HepG2 (cell line): ENCODE data around the gene NECTIN2.

Experiments used
- EZH2 ChIP-seq: conservative IDR thresholded peaks from 2 replicates; pipeline ENCODE4 v1.6.1; 2012; ENCODE audit warnings: mild to moderate bottlenecking, low read depth, low read length, moderate library complexity
- HDAC6 ChIP-seq: fragments of 200-600 bp; sonication (generic); IDR thresholded peaks from 2 replicates; pipeline ENCODE4 v1.7.0; 2017; ENCODE audit warnings: mild to moderate bottlenecking, antibody characterized with exemption, low read length, low read depth
- HNRNPUL1 ChIP-seq: fragments of 200-400 bp; formaldehyde crosslinking; IDR thresholded peaks from 2 replicates; pipeline ENCODE4 v1.6.1; 2017; ENCODE audit warnings: low read depth, mild to moderate bottlenecking, low read length, moderate library complexity
- MAF1 ChIP-seq: sonication (generic); formaldehyde crosslinking; IDR thresholded peaks from 2 replicates; pipeline ENCODE4 v1.5.0; 2020; ENCODE audit warnings: missing genetic modification reagents, borderline replicate concordance
- MTA1 ChIP-seq: sonication (generic); formaldehyde crosslinking; IDR thresholded peaks from 2 replicates; pipeline ENCODE4 v1.4.0; 2020; ENCODE audit warnings: missing genetic modification reagents, mild to moderate bottlenecking, borderline replicate concordance
- NFE2L2 ChIP-seq: fragments of 150-350 bp; IDR thresholded peaks from 2 replicates; pipeline ENCODE4 v1.6.1; 2014; ENCODE audit warnings: low read length
- RFXAP ChIP-seq: sonication (generic); formaldehyde crosslinking; IDR thresholded peaks from 2 replicates; pipeline ENCODE4 v1.4.0; 2020; ENCODE audit warnings: missing genetic modification reagents, borderline replicate concordance
- SMC3 ChIP-seq: IDR thresholded peaks from 2 replicates; pipeline ENCODE4 v1.6.1; 2011; ENCODE audit warnings: low read length, improper control_type of control experiment
- TCF12 ChIP-seq, 2 experiments: fragments of 450-650 bp in 1 of 2; sonication (generic) in 1 of 2; formaldehyde crosslinking in 1 of 2; IDR thresholded peaks; 2 replicates each; pipeline versions ENCODE4 v1.6.1 to v1.8.0; 2017 to 2022; ENCODE audit warnings: antibody characterized with exemption in 1 of 2, mild to moderate bottlenecking in 1 of 2, missing genetic modification reagents in 1 of 2, moderate library complexity in 1 of 2
- ZNF282 ChIP-seq: fragments of 450-650 bp; IDR thresholded peaks from 2 replicates; pipeline ENCODE4 v1.6.1; 2018; ENCODE audit not compliant: partially characterized antibody
- ZNF768 ChIP-seq: sonication (generic); formaldehyde crosslinking; IDR thresholded peaks from 2 replicates; pipeline ENCODE4 v1.4.0; 2020; ENCODE audit warnings: missing genetic modification reagents
- TF ChIP-seq, protein P1 (sequence below): sonication (generic); formaldehyde crosslinking; IDR thresholded peaks from 2 replicates; pipeline ENCODE4 v1.4.0; 2020; ENCODE audit warnings: missing genetic modification reagents, mild to moderate bottlenecking, borderline replicate concordance
- TF ChIP-seq, protein P2 (sequence below): sonication (generic); formaldehyde crosslinking; IDR thresholded peaks from 2 replicates; pipeline ENCODE4 v1.4.0; 2020; ENCODE audit warnings: low read depth, missing genetic modification reagents
- TF ChIP-seq, protein P3 (sequence below): sonication (generic); IDR thresholded peaks from 2 replicates; pipeline ENCODE4 v1.6.1; 2016; ENCODE audit warnings: low read depth, borderline replicate concordance

DNA sequence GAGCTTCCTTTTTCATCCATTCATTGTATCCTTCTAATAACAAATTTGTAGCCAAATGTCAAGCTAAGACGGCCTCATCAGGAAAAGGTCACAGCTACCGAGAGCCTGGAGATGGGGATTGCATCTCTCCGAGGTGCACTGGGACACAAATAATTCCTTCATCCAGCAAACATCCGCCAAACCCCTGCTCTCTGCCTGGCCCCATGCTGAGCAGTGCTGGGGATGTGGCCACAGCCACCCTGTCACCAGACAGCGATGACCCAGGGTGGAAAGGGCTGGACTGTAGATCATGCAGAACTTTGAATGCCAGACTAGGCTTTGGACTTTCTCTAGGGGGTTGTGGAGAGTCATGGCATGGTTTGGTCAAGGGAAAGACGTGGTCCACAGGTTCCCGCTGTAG is 46.8 kb downstream of the NECTIN2 start:
- TF ChIP-seq MTA1 (CRISPR knock-in tag) (no peak), ZNF282 (no peak), TCF12 (IDR thresholded peaks at IDR 0.05) (no peak), TCF12 (CRISPR knock-in tag; IDR thresholded peaks at IDR 0.05) (no peak), RFXAP (CRISPR knock-in tag) (no peak), SMC3 (no peak), MAF1 (CRISPR knock-in tag) (no peak), HNRNPUL1 (no peak), NFE2L2 (no peak), EZH2 (no peak), HDAC6 (no peak), ZNF768 (CRISPR knock-in tag) (no peak)
- TF ChIP-seq, protein P1, sequence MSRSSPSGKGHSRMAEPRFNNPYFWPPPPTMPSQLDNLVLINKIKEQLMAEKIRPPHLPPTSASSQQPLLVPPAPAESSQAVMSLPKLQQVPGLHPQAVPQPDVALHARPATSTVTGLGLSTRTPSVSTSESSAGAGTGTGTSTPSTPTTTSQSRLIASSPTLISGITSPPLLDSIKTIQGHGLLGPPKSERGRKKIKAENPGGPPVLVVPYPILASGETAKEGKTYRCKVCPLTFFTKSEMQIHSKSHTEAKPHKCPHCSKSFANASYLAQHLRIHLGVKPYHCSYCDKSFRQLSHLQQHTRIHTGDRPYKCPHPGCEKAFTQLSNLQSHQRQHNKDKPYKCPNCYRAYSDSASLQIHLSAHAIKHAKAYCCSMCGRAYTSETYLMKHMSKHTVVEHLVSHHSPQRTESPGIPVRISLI (CRISPR knock-in tag), result no peak
- TF ChIP-seq, protein P2, sequence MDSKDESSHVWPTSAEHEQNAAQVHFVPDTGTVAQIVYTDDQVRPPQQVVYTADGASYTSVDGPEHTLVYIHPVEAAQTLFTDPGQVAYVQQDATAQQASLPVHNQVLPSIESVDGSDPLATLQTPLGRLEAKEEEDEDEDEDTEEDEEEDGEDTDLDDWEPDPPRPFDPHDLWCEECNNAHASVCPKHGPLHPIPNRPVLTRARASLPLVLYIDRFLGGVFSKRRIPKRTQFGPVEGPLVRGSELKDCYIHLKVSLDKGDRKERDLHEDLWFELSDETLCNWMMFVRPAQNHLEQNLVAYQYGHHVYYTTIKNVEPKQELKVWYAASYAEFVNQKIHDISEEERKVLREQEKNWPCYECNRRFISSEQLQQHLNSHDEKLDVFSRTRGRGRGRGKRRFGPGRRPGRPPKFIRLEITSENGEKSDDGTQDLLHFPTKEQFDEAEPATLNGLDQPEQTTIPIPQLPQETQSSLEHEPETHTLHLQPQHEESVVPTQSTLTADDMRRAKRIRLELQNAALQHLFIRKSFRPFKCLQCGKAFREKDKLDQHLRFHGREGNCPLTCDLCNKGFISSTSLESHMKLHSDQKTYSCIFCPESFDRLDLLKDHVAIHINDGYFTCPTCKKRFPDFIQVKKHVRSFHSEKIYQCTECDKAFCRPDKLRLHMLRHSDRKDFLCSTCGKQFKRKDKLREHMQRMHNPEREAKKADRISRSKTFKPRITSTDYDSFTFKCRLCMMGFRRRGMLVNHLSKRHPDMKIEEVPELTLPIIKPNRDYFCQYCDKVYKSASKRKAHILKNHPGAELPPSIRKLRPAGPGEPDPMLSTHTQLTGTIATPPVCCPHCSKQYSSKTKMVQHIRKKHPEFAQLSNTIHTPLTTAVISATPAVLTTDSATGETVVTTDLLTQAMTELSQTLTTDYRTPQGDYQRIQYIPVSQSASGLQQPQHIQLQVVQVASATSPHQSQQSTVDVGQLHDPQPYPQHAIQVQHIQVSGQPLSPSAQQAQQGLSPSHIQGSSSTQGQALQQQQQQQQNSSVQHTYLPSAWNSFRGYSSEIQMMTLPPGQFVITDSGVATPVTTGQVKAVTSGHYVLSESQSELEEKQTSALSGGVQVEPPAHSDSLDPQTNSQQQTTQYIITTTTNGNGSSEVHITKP, result no peak
- TF ChIP-seq, protein P3, sequence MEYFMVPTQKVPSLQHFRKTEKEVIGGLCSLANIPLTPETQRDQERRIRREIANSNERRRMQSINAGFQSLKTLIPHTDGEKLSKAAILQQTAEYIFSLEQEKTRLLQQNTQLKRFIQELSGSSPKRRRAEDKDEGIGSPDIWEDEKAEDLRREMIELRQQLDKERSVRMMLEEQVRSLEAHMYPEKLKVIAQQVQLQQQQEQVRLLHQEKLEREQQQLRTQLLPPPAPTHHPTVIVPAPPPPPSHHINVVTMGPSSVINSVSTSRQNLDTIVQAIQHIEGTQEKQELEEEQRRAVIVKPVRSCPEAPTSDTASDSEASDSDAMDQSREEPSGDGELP, result no peak
